GM18951 (cell line): ENCODE data around the gene KIRREL3.

Experiments
- POLR2A ChIP-seq: IDR thresholded peaks from 4 replicates; pipeline ENCODE4 v1.6.1; 2011; ENCODE audit warnings: mild to moderate bottlenecking; ENCODE audit not compliant: insufficient read length, insufficient read depth; ENCODE audit errors: extremely low read depth
- in situ Hi-C: fragments of 300-500 bp; cut with MboI; formaldehyde crosslinking; loops from one replicate; pipeline ENCODE4 v1.12.0; 2022; ENCODE audit warnings: low sequenced_read_pairs, mixed read lengths, inconsistent platforms; ENCODE audit not compliant: unreplicated experiment

Gene KIRREL3

GRCh38 chr11:126596474-126596873 lies 404.1 kb downstream of the KIRREL3 start:
- TF ChIP-seq POLR2A, result no peak
- in situ Hi-C loops, result no loop called here

- no peak for TF ChIP-seq POLR2A
- in situ Hi-C loops, result no loop called here
Measured at GRCh38 chr11:126595560-126595959, 405.0 kb downstream of the KIRREL3 start.

GRCh38 chr11:126594921-126595367 lies 405.6 kb downstream of the KIRREL3 start:
- in situ Hi-C loops, result no loop called here
- TF ChIP-seq POLR2A, result no peak

- in situ Hi-C loops, result no loop called here
- no peak for TF ChIP-seq POLR2A
Measured at GRCh38 chr11:126592496-126593410, 407.8 kb downstream of the KIRREL3 start.

- in situ Hi-C loops, result no loop called here
- TF ChIP-seq POLR2A, result no peak
Measured at GRCh38 chr11:126591966-126592489, 408.5 kb downstream of the KIRREL3 start.

GRCh38 chr11:126589492-126589803 lies 411.1 kb downstream of the KIRREL3 start:
- no peak for TF ChIP-seq POLR2A
- in situ Hi-C loops, result no loop called here

- in situ Hi-C loops, result no loop called here
Measured at GRCh38 chr11:126588630-126589491, 411.7 kb downstream of the KIRREL3 start.

GRCh38 chr11:126587541-126587940 lies 413.0 kb downstream of the KIRREL3 start:
- in situ Hi-C loops, result no loop called here
- no peak for TF ChIP-seq POLR2A

More at GRCh38 chr11:126588630-126589491, 411.7 kb downstream of the KIRREL3 start:
- TF ChIP-seq POLR2A, result no peak

GRCh38 chr11:126585774-126586491 lies 414.6 kb downstream of the KIRREL3 start:
- in situ Hi-C loops, result no loop called here

GRCh38 chr11:126585388-126585773 lies 415.2 kb downstream of the KIRREL3 start:
- in situ Hi-C loops, result no loop called here
- no peak for TF ChIP-seq POLR2A

More at GRCh38 chr11:126585774-126586491, 414.6 kb downstream of the KIRREL3 start:
- no peak for TF ChIP-seq POLR2A

GRCh38 chr11:126583594-126584427 lies 416.8 kb downstream of the KIRREL3 start:
- TF ChIP-seq POLR2A, result no peak
- in situ Hi-C loops, result no loop called here

GRCh38 chr11:126583101-126583500 lies 417.5 kb downstream of the KIRREL3 start:
- in situ Hi-C loops, result no loop called here
- TF ChIP-seq POLR2A, result no peak
